HCT116 (cell line): ENCODE results near the gene GAB2. TPM values are rescaled to one million over a fixed set of nuclear protein-coding genes. Genes with fewer than 3 reads are reported as not detected.

Experiments used
- ATAC-seq: fragments of 200-7000 bp; cut with Tn5 transposase; 2 replicates; pipeline ENCODE4 v1.9.1; 2020; ENCODE audit warnings: mild to moderate bottlenecking, moderate library complexity
- BruUV-seq: library from RNA; stranded (reverse); fragments of 400-500 nt; replicated peaks from 2 replicates; lab custom pipeline; 2021; lab: Mats Ljungman, UMichigan
- CTCF ChIA-PET: fragments of 300-600 bp; sonication (Branson Sonifier 250); formaldehyde crosslinking; loops from one replicate; lab custom pipeline; 2021; ENCODE audit warnings: antibody characterized with exemption; lab: Charles Lee
- POLR2A ChIA-PET: fragments of 300-600, 350-600 bp; sonication (Branson Sonifier 250); formaldehyde crosslinking; loops from one replicate; lab custom pipeline; 2021; ENCODE audit warnings: antibody characterized with exemption; lab: Charles Lee
- RAD21 ChIA-PET, 2 experiments: fragments of 300-600 bp; sonication (Branson Sonifier 250); formaldehyde crosslinking; loops; one replicate each; lab custom pipeline; 2023; ENCODE audit warnings: low total read pairs in 2 of 2; ENCODE audit not compliant: uncharacterized antibody in 2 of 2, unreplicated experiment in 2 of 2, low non-redundant PET in 1 of 2; lab: Charles Lee
- DNase-seq: peaks from one replicate; pipeline ENCODE4 v3.0.0-alpha.2; 2010; ENCODE audit warnings: low read depth, low spot score
- H2AFZ ChIP-seq: fragments of 200-600 bp; shearing (Covaris generic), sonication (generic); 2 replicates; pipeline ENCODE4 v1.6.1; 2017; ENCODE audit warnings: low read depth, mixed run types, mixed read lengths, antibody characterized with exemption, low read length; ENCODE audit not compliant: poor library complexity, severe bottlenecking
- H3K27ac ChIP-seq: 2 replicates; pipeline ENCODE4 v1.5.1; 2012; ENCODE audit warnings: low read depth, low read length
- H3K27me3 ChIP-seq: fragments of 200-600 bp; sonication (generic); 2 replicates; pipeline ENCODE4 v1.6.1; 2016; ENCODE audit warnings: mixed run types, low read length, mixed read lengths; ENCODE audit not compliant: insufficient read depth
- H3K36me3 ChIP-seq, 2 experiments: fragments of 200-500 bp in 1 of 2; fragments of 200-600 bp in 1 of 2; sonication (Bioruptor generic) in 1 of 2; sonication (generic) in 1 of 2; 2 replicates each; pipeline versions ENCODE4 v1.5.1 to v1.6.1; 2014 to 2016; ENCODE audit warnings: low read length in 2 of 2, inconsistent platforms in 1 of 2, mixed read lengths in 1 of 2, mixed run types in 1 of 2; ENCODE audit not compliant: insufficient read depth in 2 of 2, control insufficient read depth in 1 of 2
- H3K4me1 ChIP-seq, 2 experiments: fragments of 200-600 bp in 1 of 2; sonication (generic) in 1 of 2; 2 replicates each; pipeline versions ENCODE4 v1.5.1 to v1.6.1; 2012 to 2017; ENCODE audit warnings: low read length in 2 of 2, inconsistent platforms in 1 of 2, mild to moderate bottlenecking in 1 of 2, mixed read lengths in 1 of 2, mixed run types in 1 of 2, moderate library complexity in 1 of 2; ENCODE audit not compliant: insufficient read depth in 2 of 2, control insufficient read depth in 1 of 2
- H3K4me2 ChIP-seq: fragments of 200-600 bp; sonication (generic); 2 replicates; pipeline ENCODE4 v1.6.1; 2017; ENCODE audit warnings: mixed run types, low read length, mixed read lengths
- H3K4me3 ChIP-seq, 2 experiments: fragments of 200-600 bp in 1 of 2; sonication (generic) in 1 of 2; replicated peaks in 1 of 2; 2 replicates each; pipeline ENCODE4 v1.5.1; 2011 to 2016; ENCODE audit warnings: low read length in 2 of 2, control low read depth in 1 of 2, low read depth in 1 of 2, mild to moderate bottlenecking in 1 of 2, mixed read lengths in 1 of 2, mixed run types in 1 of 2
- H3K79me2 ChIP-seq: fragments of 200-600 bp; sonication (generic); 2 replicates; pipeline ENCODE4 v1.6.1; 2017; ENCODE audit warnings: mild to moderate bottlenecking, mixed run types, low read length, moderate library complexity, mixed read lengths; ENCODE audit not compliant: insufficient read depth
- H3K9ac ChIP-seq: fragments of 200-600 bp; sonication (generic); 2 replicates; pipeline ENCODE4 v1.6.1; 2016; ENCODE audit warnings: low read length, mixed read lengths
- H3K9me2 ChIP-seq: fragments of 200-600 bp; sonication (generic), shearing (Covaris generic); 2 replicates; pipeline ENCODE4 v1.6.1; 2017; ENCODE audit warnings: mixed run types, mild to moderate bottlenecking, moderate library complexity; ENCODE audit not compliant: insufficient read depth
- H3K9me3 ChIP-seq, 2 experiments: fragments of 200-500 bp in 1 of 2; fragments of 200-600 bp in 1 of 2; sonication (Bioruptor generic) in 1 of 2; sonication (generic) in 1 of 2; 2 replicates each; pipeline ENCODE4 v1.6.1; 2014 to 2017; ENCODE audit warnings: low read length in 2 of 2, mixed read lengths in 2 of 2, inconsistent platforms in 1 of 2, low read depth in 1 of 2, mild to moderate bottlenecking in 1 of 2, mixed run types in 1 of 2, moderate library complexity in 1 of 2; ENCODE audit not compliant: control insufficient read depth in 1 of 2, insufficient read depth in 1 of 2
- H4K20me1 ChIP-seq: fragments of 200-600 bp; sonication (generic), shearing (Covaris generic); 2 replicates; pipeline ENCODE4 v1.6.1; 2017; ENCODE audit warnings: mixed run types, mild to moderate bottlenecking, moderate library complexity; ENCODE audit not compliant: insufficient read depth
- ATF3 ChIP-seq: IDR thresholded peaks from 2 replicates; pipeline ENCODE4 v1.6.1; 2012
- CBX3 ChIP-seq: IDR thresholded peaks from 2 replicates; pipeline ENCODE4 v1.6.1; 2012; ENCODE audit warnings: low read depth
- CEBPB ChIP-seq: IDR thresholded peaks from 2 replicates; pipeline ENCODE4 v1.6.1; 2012; ENCODE audit warnings: low read depth
- MAX ChIP-seq: IDR thresholded peaks from 2 replicates; pipeline ENCODE4 v1.6.1; 2012
- POLR2A ChIP-seq: IDR thresholded peaks from 2 replicates; pipeline ENCODE4 v1.7.0; 2011; ENCODE audit warnings: borderline replicate concordance; ENCODE audit not compliant: insufficient read depth, insufficient read length; ENCODE audit errors: extremely low read depth
- RAD21 ChIP-seq: IDR thresholded peaks from 2 replicates; pipeline ENCODE4 v1.6.1; 2012; ENCODE audit warnings: low read depth, mild to moderate bottlenecking
- YY1 ChIP-seq: IDR thresholded peaks from 2 replicates; pipeline ENCODE4 v1.6.1; 2011; ENCODE audit warnings: low read length, low read depth, moderate library complexity, mild to moderate bottlenecking; ENCODE audit not compliant: insufficient replicate concordance; ENCODE audit errors: extremely low read depth
- ZBTB33 ChIP-seq: IDR thresholded peaks from 2 replicates; pipeline ENCODE4 v1.6.1; 2011; ENCODE audit warnings: mild to moderate bottlenecking, low read length, moderate library complexity; ENCODE audit not compliant: insufficient replicate concordance; ENCODE audit errors: extremely low read depth
- ZFX ChIP-seq: fragments of 450-650 bp; IDR thresholded peaks from 2 replicates; pipeline ENCODE4 v1.6.1; 2017
- intact Hi-C: fragments of 100-400 bp; cut with micrococcal nuclease; formaldehyde crosslinking; loops from 2 replicates; pipeline ENCODE4 v1.10.0; 2022
- total RNA-seq: library from RNA; stranded (reverse); gene quantifications from one replicate; pipeline ENCODE4 v1.2.1, GENCODE V29; 2021; ENCODE audit not compliant: unreplicated experiment
- TF ChIP-seq, protein P1 (sequence below), 3 experiments: fragments of 200-600 bp in 1 of 3; sonication (generic) in 1 of 3; IDR thresholded peaks in 2 of 3; conservative IDR thresholded peaks in 1 of 3; 2 replicates each; pipeline ENCODE4 v1.5.1; 2012 to 2017; ENCODE audit warnings: low read depth in 2 of 3, low read length in 2 of 3, antibody characterized with exemption in 1 of 3, borderline replicate concordance in 1 of 3, control low read depth in 1 of 3, mild to moderate bottlenecking in 1 of 3, mixed read lengths in 1 of 3, mixed run types in 1 of 3, moderate library complexity in 1 of 3; ENCODE audit not compliant: insufficient read depth in 1 of 3

GAB2 gene
- total RNA-seq, 1 experiment from 2014 or later, result 1.9 TPM

- POLR2A ChIA-PET, result no interaction called here
- intact Hi-C loops, result no loop called here
- H3K9ac ChIP-seq, result no peak overlapping the region
- no peak overlapping the region for H3K4me3 ChIP-seq
- H3K4me1 ChIP-seq, result peaks cover 0 to 4% of the 10 kb centered on the region in 2 experiments; a peak in 1 of 4 replicates
- H3K79me2 ChIP-seq, result no peaks in the 10 kb centered on the region
- H3K27me3 ChIP-seq, result no peaks in the 10 kb centered on the region
- no peaks in the 10 kb centered on the region for H3K9me3 ChIP-seq
- ATAC-seq, result no peak
- H4K20me1 ChIP-seq, result no peaks in the 10 kb centered on the region
- no peak for TF ChIP-seq POLR2A
- TF ChIP-seq, protein P1, sequence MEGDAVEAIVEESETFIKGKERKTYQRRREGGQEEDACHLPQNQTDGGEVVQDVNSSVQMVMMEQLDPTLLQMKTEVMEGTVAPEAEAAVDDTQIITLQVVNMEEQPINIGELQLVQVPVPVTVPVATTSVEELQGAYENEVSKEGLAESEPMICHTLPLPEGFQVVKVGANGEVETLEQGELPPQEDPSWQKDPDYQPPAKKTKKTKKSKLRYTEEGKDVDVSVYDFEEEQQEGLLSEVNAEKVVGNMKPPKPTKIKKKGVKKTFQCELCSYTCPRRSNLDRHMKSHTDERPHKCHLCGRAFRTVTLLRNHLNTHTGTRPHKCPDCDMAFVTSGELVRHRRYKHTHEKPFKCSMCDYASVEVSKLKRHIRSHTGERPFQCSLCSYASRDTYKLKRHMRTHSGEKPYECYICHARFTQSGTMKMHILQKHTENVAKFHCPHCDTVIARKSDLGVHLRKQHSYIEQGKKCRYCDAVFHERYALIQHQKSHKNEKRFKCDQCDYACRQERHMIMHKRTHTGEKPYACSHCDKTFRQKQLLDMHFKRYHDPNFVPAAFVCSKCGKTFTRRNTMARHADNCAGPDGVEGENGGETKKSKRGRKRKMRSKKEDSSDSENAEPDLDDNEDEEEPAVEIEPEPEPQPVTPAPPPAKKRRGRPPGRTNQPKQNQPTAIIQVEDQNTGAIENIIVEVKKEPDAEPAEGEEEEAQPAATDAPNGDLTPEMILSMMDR (IDR thresholded peaks at IDR 0.05 in 2 of 3, conservative IDR thresholded peaks at IDR 0.05 in 1 of 3; ENCODE audit: borderline replicate concordance in 1 of 3, insufficient read depth in 1 of 3, low read depth in 2 of 3, low read length in 2 of 3), result no peak
- no peak for TF ChIP-seq YY1
- TF ChIP-seq MAX, result no peak
- TF ChIP-seq ZFX, result no peak
- no peak for TF ChIP-seq RAD21
- no peak for TF ChIP-seq CEBPB
- TF ChIP-seq ZBTB33, result no peak
- no peak for TF ChIP-seq CBX3
- TF ChIP-seq ATF3, result no peak
- TF ChIP-seq, all 23 proteins: peak for 0
- H3K4me2 ChIP-seq, result no peak overlapping the region
- RAD21 ChIA-PET, result no interaction called here
- no TSS peak for BruUV-seq
- no peak for DNase-seq
- H2AFZ ChIP-seq, result no peak overlapping the region
- H3K9me2 ChIP-seq, result no peaks in the 10 kb centered on the region
- CTCF ChIA-PET, result interaction anchor here (0.7 kb wide), 1 partner anchor 320 kb away, joined by 3 read pairs; no protein-coding TSS in a partner anchor
- H3K27ac ChIP-seq, result no peak overlapping the region
- H3K36me3 ChIP-seq, result no peaks in the 10 kb centered on the region
These were observed 172.9 kb downstream of the GAB2 start for GRCh38 chr11:78244546-78245255.
